Omental fat pad (tissue), 4 donors: Measurements from ENCODE around the gene CNTNAP2. TPM values are rescaled to one million over a fixed set of nuclear protein-coding genes. Genes with fewer than 3 reads are reported as not detected.

Source experiments
- ATAC-seq: fragments of 150-250 bp; one replicate; pipeline ENCODE4 v1.9.1; 2016; ENCODE audit warnings: mild to moderate bottlenecking, moderate library complexity; ENCODE audit not compliant: low FRiP score
- DNase-seq: peaks from one replicate; pipeline ENCODE4 v3.0.0-alpha.2; 2019; ENCODE audit warnings: low spot score
- CTCF ChIP-seq, 3 donors: fragments of 450-650 bp; IDR thresholded peaks; one replicate each; pipeline ENCODE4 v1.5.1; 2016 to 2017; ENCODE audit warnings: antibody characterized with exemption in 3 of 3, mild to moderate bottlenecking in 3 of 3, moderate library complexity in 2 of 3
- total RNA-seq, 4 donors: library from RNA; depleted of rRNA; stranded (reverse); fragments of >200 nt; gene quantifications; one replicate each; pipeline ENCODE4 v1.1.0, GENCODE V29; 2016

Gene CNTNAP2
- total RNA-seq, 4 donors from 2014 or later = 0.38 to 1.5 (median 1.1) TPM; not detected in 1

- DNase-seq (no peak), ATAC-seq (no peak)
- no peak for TF ChIP-seq CTCF (IDR thresholded peaks at IDR 0.05)
These were observed 727.8 kb downstream of the CNTNAP2 start for GRCh38 chr7:146844405-146844804.

- no peak for TF ChIP-seq CTCF (IDR thresholded peaks at IDR 0.05)
- ATAC-seq = no peak
- no peak for DNase-seq
These were observed 742.1 kb downstream of the CNTNAP2 start for GRCh38 chr7:146858690-146859089.

DNA sequence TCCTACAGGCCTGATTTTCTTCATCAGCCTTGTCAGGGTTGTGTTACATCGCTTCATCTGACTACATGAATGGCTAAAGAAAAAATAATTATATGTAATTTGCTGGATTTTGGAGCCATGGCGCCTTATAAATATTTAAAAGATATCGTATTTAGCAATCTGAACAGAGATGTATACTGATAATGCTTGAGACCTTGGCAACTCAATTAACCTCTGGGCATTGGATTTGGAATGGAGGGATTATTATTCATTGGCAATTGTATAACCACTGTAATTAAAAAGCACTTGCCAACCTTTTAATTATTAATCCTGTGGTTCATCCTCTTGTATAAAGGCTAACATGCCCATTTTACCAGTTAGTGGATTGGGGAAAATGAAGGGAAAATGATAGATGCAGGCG, 745.1 kb downstream of the CNTNAP2 start:
- no peak for TF ChIP-seq CTCF (IDR thresholded peaks at IDR 0.05)
- no peak for ATAC-seq

DNA sequence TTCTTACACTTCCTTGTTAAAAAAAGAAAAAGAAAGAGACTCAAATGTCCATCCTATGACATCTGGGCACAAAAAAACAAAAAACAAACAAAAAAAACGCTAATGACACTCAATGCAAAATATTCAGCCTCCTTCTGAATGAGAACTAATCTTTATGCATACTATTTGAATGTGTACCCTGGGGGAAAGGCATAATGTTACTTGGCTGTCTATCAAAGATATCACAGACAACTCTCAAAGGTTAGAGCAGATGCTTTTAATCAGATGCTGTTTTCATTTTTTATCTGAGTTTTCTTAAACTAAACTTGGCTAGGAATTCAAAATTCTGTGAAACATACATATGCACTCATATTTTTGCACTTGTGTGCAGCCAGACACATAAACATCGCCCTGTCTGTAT, 745.8 kb downstream of the CNTNAP2 start:
- no peak for ATAC-seq
- no peak for TF ChIP-seq CTCF (IDR thresholded peaks at IDR 0.05)
- no peak for DNase-seq

More for the DNA sequence above, 745.1 kb downstream of the CNTNAP2 start:
- DNase-seq = no peak

DNA sequence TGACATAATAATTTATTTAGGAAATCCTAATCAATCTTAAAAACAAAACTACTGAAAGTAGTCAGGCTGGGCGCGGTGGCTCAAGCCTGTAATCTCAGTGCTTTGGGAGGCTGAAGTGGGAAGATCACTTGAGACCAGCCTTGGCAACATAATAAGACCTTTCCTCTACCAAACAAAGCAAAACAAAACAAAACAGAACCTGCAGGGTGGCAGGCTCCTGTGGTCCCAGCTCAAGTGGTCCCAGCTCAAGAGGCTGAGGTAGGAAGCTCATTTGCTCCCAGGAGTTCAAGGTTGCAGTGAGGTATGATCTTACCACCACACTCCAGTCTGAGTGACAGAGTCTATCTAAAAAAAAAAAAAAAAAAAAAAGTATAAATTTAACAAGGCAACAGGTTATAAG, 748.0 kb downstream of the CNTNAP2 start:
- TF ChIP-seq CTCF (IDR thresholded peaks at IDR 0.05) = no peak
- DNase-seq = no peak
- ATAC-seq = no peak

GRCh38 chr7:146865696-146866095, 749.1 kb downstream of the CNTNAP2 start:
- no peak for ATAC-seq
- no peak for DNase-seq
- TF ChIP-seq CTCF (IDR thresholded peaks at IDR 0.05) = no peak

GRCh38 chr7:146874722-146875121, 758.1 kb downstream of the CNTNAP2 start:
- no peak for TF ChIP-seq CTCF (IDR thresholded peaks at IDR 0.05)
- ATAC-seq = no peak
- DNase-seq = no peak
